ENCODE measurements around the gene SUN5.

DNA sequence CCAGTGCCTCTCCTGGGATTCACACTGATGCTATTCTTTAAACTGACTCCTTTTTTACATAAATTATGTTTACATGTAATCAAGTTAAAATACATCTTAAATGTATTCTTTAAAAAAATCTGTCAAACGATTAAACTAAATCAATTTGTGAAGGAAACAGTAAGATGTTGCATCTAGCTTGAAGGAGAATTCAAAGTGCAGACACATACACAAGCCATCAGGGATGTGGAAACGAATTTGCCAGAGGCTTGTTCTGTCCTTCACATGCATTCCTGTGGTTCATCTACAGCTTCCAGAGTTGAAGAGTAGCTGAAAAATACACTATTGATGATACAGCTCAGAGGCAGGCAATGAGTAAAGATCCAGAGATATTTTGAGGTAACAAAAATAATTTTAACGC is 42.2 kb upstream of the SUN5 start:
- TF ChIP-seq, protein P1, sequence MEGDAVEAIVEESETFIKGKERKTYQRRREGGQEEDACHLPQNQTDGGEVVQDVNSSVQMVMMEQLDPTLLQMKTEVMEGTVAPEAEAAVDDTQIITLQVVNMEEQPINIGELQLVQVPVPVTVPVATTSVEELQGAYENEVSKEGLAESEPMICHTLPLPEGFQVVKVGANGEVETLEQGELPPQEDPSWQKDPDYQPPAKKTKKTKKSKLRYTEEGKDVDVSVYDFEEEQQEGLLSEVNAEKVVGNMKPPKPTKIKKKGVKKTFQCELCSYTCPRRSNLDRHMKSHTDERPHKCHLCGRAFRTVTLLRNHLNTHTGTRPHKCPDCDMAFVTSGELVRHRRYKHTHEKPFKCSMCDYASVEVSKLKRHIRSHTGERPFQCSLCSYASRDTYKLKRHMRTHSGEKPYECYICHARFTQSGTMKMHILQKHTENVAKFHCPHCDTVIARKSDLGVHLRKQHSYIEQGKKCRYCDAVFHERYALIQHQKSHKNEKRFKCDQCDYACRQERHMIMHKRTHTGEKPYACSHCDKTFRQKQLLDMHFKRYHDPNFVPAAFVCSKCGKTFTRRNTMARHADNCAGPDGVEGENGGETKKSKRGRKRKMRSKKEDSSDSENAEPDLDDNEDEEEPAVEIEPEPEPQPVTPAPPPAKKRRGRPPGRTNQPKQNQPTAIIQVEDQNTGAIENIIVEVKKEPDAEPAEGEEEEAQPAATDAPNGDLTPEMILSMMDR (IDR thresholded peaks at IDR 0.05; ENCODE audit: extremely low read depth in 1 of 2, insufficient read depth in 1 of 2, low read depth in 1 of 2, low read length in 2 of 2): no peak
- TF ChIP-seq POLR2AphosphoS5 (IDR thresholded peaks at IDR 0.05; ENCODE audit: insufficient read depth, low read depth, low read length): no peak
